GM23338 (cell line): ENCODE data around the gene GPD2. TPM values are rescaled to one million over a fixed set of nuclear protein-coding genes. Genes with fewer than 3 reads are reported as not detected.
A peak's percentile ranks its signal among the peaks of the same experiment; 100 is the strongest.

ENCODE experiments used
- ATAC-seq: fragments of 200-7000 bp; cut with Tn5 transposase; 3 replicates; pipeline ENCODE4 v1.9.1; 2020
- DNase-seq: peaks from one replicate; pipeline ENCODE4 v3.0.0-alpha.2; 2015; ENCODE audit warnings: low spot score
- H2AFZ ChIP-seq: fragments of 200-600 bp; sonication (generic); 2 replicates; pipeline ENCODE4 v1.8.0; 2016; ENCODE audit warnings: antibody characterized with exemption, mild to moderate bottlenecking, moderate library complexity
- H3F3A ChIP-seq: fragments of 200-600 bp; sonication (generic); replicated peaks from 2 replicates; pipeline ENCODE4 v1.8.0; 2017; ENCODE audit warnings: antibody characterized with exemption, mixed run types, low read depth
- H3K27ac ChIP-seq: fragments of 200-600 bp; sonication (generic); 2 replicates; pipeline ENCODE4 v1.6.1; 2016; ENCODE audit warnings: low read depth
- H3K27me3 ChIP-seq: fragments of 200-600 bp; sonication (generic); 2 replicates; pipeline ENCODE4 v1.8.0; 2016; ENCODE audit warnings: mild to moderate bottlenecking, mixed run types, moderate library complexity; ENCODE audit not compliant: insufficient read depth
- H3K36me3 ChIP-seq: fragments of 200-600 bp; sonication (generic); 2 replicates; pipeline ENCODE4 v1.8.0; 2016; ENCODE audit warnings: mild to moderate bottlenecking; ENCODE audit not compliant: insufficient read depth
- H3K4me1 ChIP-seq: fragments of 200-600 bp; sonication (generic); 2 replicates; pipeline ENCODE4 v1.8.0; 2016; ENCODE audit warnings: mild to moderate bottlenecking, moderate library complexity; ENCODE audit not compliant: insufficient read depth
- H3K4me2 ChIP-seq: fragments of 200-600 bp; sonication (generic); 2 replicates; pipeline ENCODE4 v1.7.1; 2017; ENCODE audit warnings: mixed run types
- H3K4me3 ChIP-seq: fragments of 200-600 bp; sonication (generic); 2 replicates; pipeline ENCODE4 v1.6.1; 2016; ENCODE audit warnings: mixed run types
- H3K79me2 ChIP-seq: fragments of 200-600 bp; sonication (generic); replicated peaks from 2 replicates; pipeline ENCODE4 v1.8.0; 2017; ENCODE audit warnings: mild to moderate bottlenecking; ENCODE audit not compliant: insufficient read depth
- H3K9me2 ChIP-seq: fragments of 200-600 bp; sonication (generic); 2 replicates; pipeline ENCODE4 v1.8.0; 2017; ENCODE audit not compliant: insufficient read depth
- H4K20me1 ChIP-seq: fragments of 200-600 bp; sonication (generic); replicated peaks from 2 replicates; pipeline ENCODE4 v1.8.0; 2017; ENCODE audit warnings: mild to moderate bottlenecking; ENCODE audit not compliant: insufficient read depth
- H3K27ac Mint-ChIP-seq: 2 replicates; pipeline ENCODE4 v1.8.0; 2020; ENCODE audit warnings: inconsistent platforms, mild to moderate bottlenecking, moderate library complexity, mixed read lengths
- H3K27me3 Mint-ChIP-seq: 3 replicates; pipeline ENCODE4 v1.8.0; 2022; ENCODE audit warnings: low read depth, mild to moderate bottlenecking, moderate library complexity, mixed read lengths, inconsistent platforms; ENCODE audit not compliant: insufficient read depth, poor library complexity
- H3K36me3 Mint-ChIP-seq: 3 replicates; pipeline ENCODE4 v1.8.0; 2021; ENCODE audit warnings: low read depth, mild to moderate bottlenecking, inconsistent platforms, moderate library complexity, mixed read lengths
- H3K4me1 Mint-ChIP-seq: 3 replicates; pipeline ENCODE4 v1.8.0; 2020; ENCODE audit warnings: mild to moderate bottlenecking, inconsistent platforms, mixed read lengths
- H3K4me3 Mint-ChIP-seq: 3 replicates; pipeline ENCODE4 v1.8.0; 2021; ENCODE audit warnings: moderate library complexity, mild to moderate bottlenecking, inconsistent platforms, mixed read lengths
- H3K9me3 Mint-ChIP-seq: 3 replicates; pipeline ENCODE4 v1.8.0; 2020; ENCODE audit warnings: moderate library complexity, mild to moderate bottlenecking, inconsistent platforms, mixed read lengths
- EZH2phosphoT487 ChIP-seq: fragments of 200-600 bp; sonication (generic); IDR thresholded peaks from one replicate; pipeline ENCODE4 v1.8.1; 2018; ENCODE audit warnings: antibody characterized with exemption; ENCODE audit not compliant: unreplicated experiment
- JUNB ChIP-seq: IDR thresholded peaks from one replicate; pipeline ENCODE4 v1.6.1; 2016; ENCODE audit warnings: antibody characterized with exemption; ENCODE audit not compliant: unreplicated experiment
- POLR2AphosphoS5 ChIP-seq: IDR thresholded peaks from 2 replicates; pipeline ENCODE4 v1.6.1; 2016; ENCODE audit warnings: antibody characterized with exemption, low read depth
- STAT1 ChIP-seq: IDR thresholded peaks from one replicate; pipeline ENCODE4 v1.6.1; 2016; ENCODE audit warnings: antibody characterized with exemption; ENCODE audit not compliant: unreplicated experiment
- ZNF114 ChIP-seq: fragments of 250-450 bp; sonication (Bioruptor Pico); IDR thresholded peaks from 2 replicates; pipeline ENCODE4 v1.5.0; 2020; ENCODE audit warnings: mild to moderate bottlenecking, moderate library complexity
- polyA plus RNA-seq: library from polyadenylated mRNA; unstranded; fragments of >200 nt; fragmentation: Nextera tagmentation; extraction: Ambion mirVana; gene quantifications from 2 replicates; pipeline ENCODE4 v1.2.1, GENCODE V29; 2016
- total RNA-seq: library from RNA; depleted of rRNA; stranded (reverse); fragments of >200 nt; shearing (Covaris generic); gene quantifications from 2 replicates; pipeline ENCODE4 v1.2.3, GENCODE V29; 2014
- TF ChIP-seq, protein P1 (sequence below): fragments of 250-450 bp; sonication (Bioruptor Pico); IDR thresholded peaks from 2 replicates; pipeline ENCODE4 v1.5.0; 2020; ENCODE audit warnings: mild to moderate bottlenecking, moderate library complexity
- TF ChIP-seq, protein P2 (sequence below), 2 experiments: fragments of 200-600 bp in 1 of 2; sonication (generic) in 1 of 2; conservative IDR thresholded peaks; 2 replicates each; pipeline versions ENCODE4 v1.5.1 to v1.6.1; 2016 to 2017; ENCODE audit warnings: antibody characterized with exemption in 2 of 2, low read depth in 2 of 2, mild to moderate bottlenecking in 2 of 2, moderate library complexity in 1 of 2

Gene GPD2
- total and polyA plus RNA-seq, 2 experiments from 2014 or later: 9.4 to 67.4 TPM

DNA sequence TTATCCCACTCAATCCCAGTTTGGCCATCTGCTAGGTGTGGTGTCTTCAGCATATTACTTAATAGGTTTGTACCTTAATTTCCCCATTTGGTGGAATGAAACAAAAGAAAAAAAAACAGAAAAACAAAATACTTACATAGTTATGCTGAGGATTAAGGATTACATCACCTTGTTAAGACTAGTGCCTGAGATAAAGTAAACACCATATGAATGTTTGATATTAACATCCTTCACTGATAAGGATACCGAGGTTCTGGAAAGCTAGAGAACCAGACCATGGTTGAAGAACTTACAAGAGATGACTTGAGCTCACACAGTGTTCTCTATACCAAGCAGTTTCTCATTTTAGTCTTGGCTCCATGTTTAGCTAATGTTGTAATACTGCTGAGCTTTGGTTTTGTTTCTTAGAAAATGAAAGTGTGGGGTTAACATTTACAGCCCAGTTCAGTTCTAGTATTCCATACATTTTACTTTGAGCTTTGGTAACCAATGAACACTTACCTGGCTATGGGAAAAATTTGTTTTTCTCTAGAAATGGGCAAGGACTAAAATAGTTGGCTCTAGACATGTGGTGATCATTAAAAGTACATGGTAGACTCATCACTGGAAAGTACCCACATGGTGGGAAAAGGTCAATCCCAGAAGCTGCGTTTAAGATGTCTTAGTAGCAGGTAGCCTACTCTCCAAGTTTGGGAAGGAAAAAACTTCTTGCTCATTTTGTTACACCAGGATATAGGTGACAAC lies 5.8 kb upstream of the GPD2 start:
- Histone ChIP-seq H3K27ac (no peak overlapping the region), H2AFZ (peak overlapping the region; percentile 16; the same call in 1 of the 2 replicates)
- ATAC-seq: no peak

More for the DNA sequence above, 5.8 kb upstream of the GPD2 start:
- Histone ChIP-seq H3K36me3 (no peaks in the 10 kb centered on the region), H3K4me3 (no peak overlapping the region), H3F3A (no peaks in the 10 kb centered on the region), H4K20me1 (no peaks in the 10 kb centered on the region), H3K9me2 (peaks cover 4% of the 10 kb centered on the region; the same call in 1 of the 2 replicates), H3K4me2 (no peak overlapping the region), H3K4me1 (peaks cover 13% of the 10 kb centered on the region), H3K27me3 (no peaks in the 10 kb centered on the region), H3K79me2 (no peaks in the 10 kb centered on the region)
- no peaks in the 10 kb centered on the region for H3K36me3 Mint-ChIP-seq
- peaks cover 2% of the 10 kb centered on the region for H3K27me3 Mint-ChIP-seq
- no peak overlapping the region for H3K4me3 Mint-ChIP-seq
- no peak for DNase-seq
- no peaks in the 10 kb centered on the region for H3K9me3 Mint-ChIP-seq
- TF ChIP-seq, protein P1, sequence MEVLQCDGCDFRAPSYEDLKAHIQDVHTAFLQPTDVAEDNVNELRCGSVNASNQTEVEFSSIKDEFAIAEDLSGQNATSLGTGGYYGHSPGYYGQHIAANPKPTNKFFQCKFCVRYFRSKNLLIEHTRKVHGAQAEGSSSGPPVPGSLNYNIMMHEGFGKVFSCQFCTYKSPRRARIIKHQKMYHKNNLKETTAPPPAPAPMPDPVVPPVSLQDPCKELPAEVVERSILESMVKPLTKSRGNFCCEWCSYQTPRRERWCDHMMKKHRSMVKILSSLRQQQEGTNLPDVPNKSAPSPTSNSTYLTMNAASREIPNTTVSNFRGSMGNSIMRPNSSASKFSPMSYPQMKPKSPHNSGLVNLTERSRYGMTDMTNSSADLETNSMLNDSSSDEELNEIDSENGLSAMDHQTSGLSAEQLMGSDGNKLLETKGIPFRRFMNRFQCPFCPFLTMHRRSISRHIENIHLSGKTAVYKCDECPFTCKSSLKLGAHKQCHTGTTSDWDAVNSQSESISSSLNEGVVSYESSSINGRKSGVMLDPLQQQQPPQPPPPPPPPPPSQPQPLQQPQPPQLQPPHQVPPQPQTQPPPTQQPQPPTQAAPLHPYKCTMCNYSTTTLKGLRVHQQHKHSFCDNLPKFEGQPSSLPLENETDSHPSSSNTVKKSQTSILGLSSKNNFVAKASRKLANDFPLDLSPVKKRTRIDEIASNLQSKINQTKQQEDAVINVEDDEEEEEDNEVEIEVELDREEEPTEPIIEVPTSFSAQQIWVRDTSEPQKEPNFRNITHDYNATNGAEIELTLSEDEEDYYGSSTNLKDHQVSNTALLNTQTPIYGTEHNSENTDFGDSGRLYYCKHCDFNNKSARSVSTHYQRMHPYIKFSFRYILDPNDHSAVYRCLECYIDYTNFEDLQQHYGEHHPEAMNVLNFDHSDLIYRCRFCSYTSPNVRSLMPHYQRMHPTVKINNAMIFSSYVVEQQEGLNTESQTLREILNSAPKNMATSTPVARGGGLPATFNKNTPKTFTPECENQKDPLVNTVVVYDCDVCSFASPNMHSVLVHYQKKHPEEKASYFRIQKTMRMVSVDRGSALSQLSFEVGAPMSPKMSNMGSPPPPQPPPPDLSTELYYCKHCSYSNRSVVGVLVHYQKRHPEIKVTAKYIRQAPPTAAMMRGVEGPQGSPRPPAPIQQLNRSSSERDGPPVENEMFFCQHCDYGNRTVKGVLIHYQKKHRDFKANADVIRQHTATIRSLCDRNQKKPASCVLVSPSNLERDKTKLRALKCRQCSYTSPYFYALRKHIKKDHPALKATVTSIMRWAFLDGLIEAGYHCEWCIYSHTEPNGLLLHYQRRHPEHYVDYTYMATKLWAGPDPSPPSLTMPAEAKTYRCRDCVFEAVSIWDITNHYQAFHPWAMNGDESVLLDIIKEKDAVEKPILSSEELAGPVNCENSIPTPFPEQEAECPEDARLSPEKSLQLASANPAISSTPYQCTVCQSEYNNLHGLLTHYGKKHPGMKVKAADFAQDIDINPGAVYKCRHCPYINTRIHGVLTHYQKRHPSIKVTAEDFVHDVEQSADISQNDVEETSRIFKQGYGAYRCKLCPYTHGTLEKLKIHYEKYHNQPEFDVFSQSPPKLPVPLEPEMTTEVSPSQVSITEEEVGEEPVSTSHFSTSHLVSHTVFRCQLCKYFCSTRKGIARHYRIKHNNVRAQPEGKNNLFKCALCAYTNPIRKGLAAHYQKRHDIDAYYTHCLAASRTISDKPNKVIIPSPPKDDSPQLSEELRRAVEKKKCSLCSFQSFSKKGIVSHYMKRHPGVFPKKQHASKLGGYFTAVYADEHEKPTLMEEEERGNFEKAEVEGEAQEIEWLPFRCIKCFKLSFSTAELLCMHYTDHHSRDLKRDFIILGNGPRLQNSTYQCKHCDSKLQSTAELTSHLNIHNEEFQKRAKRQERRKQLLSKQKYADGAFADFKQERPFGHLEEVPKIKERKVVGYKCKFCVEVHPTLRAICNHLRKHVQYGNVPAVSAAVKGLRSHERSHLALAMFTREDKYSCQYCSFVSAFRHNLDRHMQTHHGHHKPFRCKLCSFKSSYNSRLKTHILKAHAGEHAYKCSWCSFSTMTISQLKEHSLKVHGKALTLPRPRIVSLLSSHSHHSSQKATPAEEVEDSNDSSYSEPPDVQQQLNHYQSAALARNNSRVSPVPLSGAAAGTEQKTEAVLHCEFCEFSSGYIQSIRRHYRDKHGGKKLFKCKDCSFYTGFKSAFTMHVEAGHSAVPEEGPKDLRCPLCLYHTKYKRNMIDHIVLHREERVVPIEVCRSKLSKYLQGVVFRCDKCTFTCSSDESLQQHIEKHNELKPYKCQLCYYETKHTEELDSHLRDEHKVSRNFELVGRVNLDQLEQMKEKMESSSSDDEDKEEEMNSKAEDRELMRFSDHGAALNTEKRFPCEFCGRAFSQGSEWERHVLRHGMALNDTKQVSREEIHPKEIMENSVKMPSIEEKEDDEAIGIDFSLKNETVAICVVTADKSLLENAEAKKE (CRISPR knock-in tag): no peak
- TF ChIP-seq JUNB: no peak
- TF ChIP-seq EZH2phosphoT487: no peak
- TF ChIP-seq, protein P2, sequence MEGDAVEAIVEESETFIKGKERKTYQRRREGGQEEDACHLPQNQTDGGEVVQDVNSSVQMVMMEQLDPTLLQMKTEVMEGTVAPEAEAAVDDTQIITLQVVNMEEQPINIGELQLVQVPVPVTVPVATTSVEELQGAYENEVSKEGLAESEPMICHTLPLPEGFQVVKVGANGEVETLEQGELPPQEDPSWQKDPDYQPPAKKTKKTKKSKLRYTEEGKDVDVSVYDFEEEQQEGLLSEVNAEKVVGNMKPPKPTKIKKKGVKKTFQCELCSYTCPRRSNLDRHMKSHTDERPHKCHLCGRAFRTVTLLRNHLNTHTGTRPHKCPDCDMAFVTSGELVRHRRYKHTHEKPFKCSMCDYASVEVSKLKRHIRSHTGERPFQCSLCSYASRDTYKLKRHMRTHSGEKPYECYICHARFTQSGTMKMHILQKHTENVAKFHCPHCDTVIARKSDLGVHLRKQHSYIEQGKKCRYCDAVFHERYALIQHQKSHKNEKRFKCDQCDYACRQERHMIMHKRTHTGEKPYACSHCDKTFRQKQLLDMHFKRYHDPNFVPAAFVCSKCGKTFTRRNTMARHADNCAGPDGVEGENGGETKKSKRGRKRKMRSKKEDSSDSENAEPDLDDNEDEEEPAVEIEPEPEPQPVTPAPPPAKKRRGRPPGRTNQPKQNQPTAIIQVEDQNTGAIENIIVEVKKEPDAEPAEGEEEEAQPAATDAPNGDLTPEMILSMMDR (conservative IDR thresholded peaks at IDR 0.05; ENCODE audit: low read depth in 2 of 2): no peak
- no peak for TF ChIP-seq POLR2AphosphoS5
- TF ChIP-seq STAT1: no peak
- no peak for TF ChIP-seq ZNF114 (CRISPR knock-in tag)
- H3K27ac Mint-ChIP-seq: peak overlapping the region; percentile 87
- H3K4me1 Mint-ChIP-seq: peaks cover 28% of the 10 kb centered on the region
